Measurements from ENCODE around the gene CLEC4E.
"Not testable (repeated sequence)": the region's sequence is repeated elsewhere in the genome, so short reads cannot be mapped to it uniquely, and the experiment has no call there.

The CLEC4E gene

GRCh38 chr12:8546591-8546990 is 5.9 kb upstream of the CLEC4E start:
- Mint-ChIP-seq H3K4me1 (no peaks in the 10 kb centered on the region), H3K9me3 (no peaks in the 10 kb centered on the region), H3K4me3 (no peak overlapping the region), H3K27ac (no peak overlapping the region), H3K27me3 (ENCODE audit: low read depth) (peaks cover 3% of the 10 kb centered on the region), H3K36me3 (ENCODE audit: low read depth) (no peaks in the 10 kb centered on the region)
- TF ChIP-seq CTCF (IDR thresholded peaks at IDR 0.05; ENCODE audit: unreplicated experiment in 3 of 3), result no peak

DNA sequence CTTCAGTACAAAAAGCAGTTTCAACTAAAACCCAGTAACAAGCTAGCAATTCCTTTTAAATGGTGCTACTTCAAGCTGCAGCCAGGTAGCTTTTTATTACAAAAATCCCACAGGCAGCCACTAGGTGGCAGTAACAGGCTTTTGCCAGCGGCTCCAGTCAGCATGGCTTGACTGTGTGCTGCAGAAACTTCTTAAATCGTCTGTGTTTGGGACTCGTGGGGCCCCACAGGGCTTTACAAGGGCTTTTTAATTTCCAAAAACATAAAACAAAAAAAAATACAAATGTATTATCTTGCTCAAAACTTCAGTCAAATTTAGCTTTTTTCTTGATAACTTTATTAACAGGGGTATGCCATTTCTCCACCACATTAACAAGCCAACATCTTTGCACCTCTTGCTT is 3.6 kb upstream of the CLEC4E start:
- Mint-ChIP-seq H3K4me1 (no peaks in the 10 kb centered on the region), H3K9me3 (no peaks in the 10 kb centered on the region), H3K36me3 (ENCODE audit: low read depth) (no peaks in the 10 kb centered on the region), H3K27ac (no peak overlapping the region), H3K27me3 (ENCODE audit: low read depth) (peaks cover 13% of the 10 kb centered on the region), H3K4me3 (no peak overlapping the region)
- TF ChIP-seq CTCF (IDR thresholded peaks at IDR 0.05; ENCODE audit: unreplicated experiment in 3 of 3), result peak; percentile 94 to 95 (median 95)

- H3K4me1 Mint-ChIP-seq, result no peaks in the 10 kb centered on the region
Measured at GRCh38 chr12:8541562-8541961, 857 bp upstream of the CLEC4E start.

DNA sequence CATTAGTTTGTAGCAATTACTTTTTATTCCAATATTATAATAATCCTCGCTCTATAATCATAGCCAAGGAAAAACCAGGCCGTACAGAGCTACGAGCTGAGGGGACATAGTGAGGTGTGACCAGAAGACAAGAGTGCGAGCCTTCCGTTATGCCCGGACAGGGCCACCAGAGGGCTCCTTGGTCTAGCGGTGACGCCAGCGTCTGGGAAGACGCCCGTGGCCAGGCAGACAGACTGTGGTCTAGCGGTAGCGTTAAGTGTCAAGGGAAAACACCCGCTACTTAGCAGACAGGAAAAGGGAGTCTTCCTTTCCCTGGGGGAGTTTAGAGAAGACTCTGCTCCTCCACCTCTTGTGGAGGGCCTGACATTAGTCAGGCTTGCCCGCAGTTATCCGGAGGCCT is 2.9 kb downstream of the CLEC4E start:
- H3K4me3 Mint-ChIP-seq; H3K27ac Mint-ChIP-seq; H3K4me1 Mint-ChIP-seq; H3K9me3 Mint-ChIP-seq; H3K36me3 Mint-ChIP-seq (ENCODE audit: low read depth): not testable (repeated sequence)
- peaks cover 13% of the 10 kb centered on the region for H3K27me3 Mint-ChIP-seq (ENCODE audit: low read depth)

More at GRCh38 chr12:8541562-8541961, 857 bp upstream of the CLEC4E start:
- H3K27ac Mint-ChIP-seq, result no peak overlapping the region
- no peaks in the 10 kb centered on the region for H3K36me3 Mint-ChIP-seq (ENCODE audit: low read depth)
- H3K9me3 Mint-ChIP-seq, result no peaks in the 10 kb centered on the region
- no peak overlapping the region for H3K4me3 Mint-ChIP-seq
- H3K27me3 Mint-ChIP-seq (ENCODE audit: low read depth), result peaks cover 13% of the 10 kb centered on the region
- TF ChIP-seq CTCF (IDR thresholded peaks at IDR 0.05; ENCODE audit: unreplicated experiment in 3 of 3), result no peak

- no peak for TF ChIP-seq CTCF (IDR thresholded peaks at IDR 0.05; ENCODE audit: unreplicated experiment in 3 of 3)
- no peaks in the 10 kb centered on the region for H3K36me3 Mint-ChIP-seq (ENCODE audit: low read depth)
- no peaks in the 10 kb centered on the region for H3K9me3 Mint-ChIP-seq
- H3K27ac Mint-ChIP-seq, result no peak overlapping the region
- no peaks in the 10 kb centered on the region for H3K27me3 Mint-ChIP-seq (ENCODE audit: low read depth)
- no peaks in the 10 kb centered on the region for H3K4me1 Mint-ChIP-seq
- H3K4me3 Mint-ChIP-seq, result no peak overlapping the region
Measured at GRCh38 chr12:8532045-8532444, 8.7 kb downstream of the CLEC4E start.

DNA sequence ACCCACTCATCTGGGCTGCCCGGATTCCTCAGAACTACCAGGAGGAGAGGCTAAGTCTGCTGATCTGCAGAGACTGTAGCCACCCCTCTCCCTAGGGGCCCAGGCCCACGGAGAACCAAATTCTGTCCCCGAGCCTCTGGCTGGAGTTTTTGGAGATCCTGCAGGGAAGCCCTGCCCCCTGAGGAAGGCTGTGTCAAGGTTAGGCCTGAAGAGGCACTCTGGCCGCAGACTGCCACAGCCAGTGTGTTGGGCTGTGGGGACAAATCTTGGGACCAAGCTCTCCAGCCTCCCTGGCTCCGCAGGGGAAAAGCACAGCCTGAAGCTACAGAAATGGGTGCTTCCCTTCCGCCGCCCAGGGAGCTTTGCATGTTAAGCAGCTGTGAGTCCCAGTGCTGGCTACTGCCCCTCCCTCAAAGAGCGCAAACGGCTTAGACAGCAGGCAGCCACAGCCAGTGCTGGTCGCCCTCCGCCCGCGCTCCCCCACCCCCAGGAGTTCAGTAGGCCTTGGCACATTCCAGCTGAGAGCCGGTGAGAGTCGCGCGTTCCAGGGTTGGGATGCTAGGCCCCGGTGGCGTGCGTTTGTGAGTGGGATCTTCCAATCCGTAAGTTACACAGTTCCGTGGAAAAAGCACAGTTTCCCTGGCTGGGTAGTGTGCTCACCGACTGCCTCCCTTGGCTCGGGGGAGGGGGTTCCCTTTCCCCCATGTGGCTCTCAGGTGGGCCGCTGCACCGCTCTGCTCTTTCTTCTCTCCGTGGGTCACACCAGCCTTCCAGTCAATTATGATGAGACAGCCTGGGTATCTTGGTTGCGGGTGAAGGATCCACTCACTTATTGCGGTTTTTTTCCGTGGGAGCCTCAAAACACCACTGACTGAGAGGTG is 13.2 kb downstream of the CLEC4E start:
- TF ChIP-seq CTCF (IDR thresholded peaks at IDR 0.05; ENCODE audit: unreplicated experiment in 3 of 3), result no peak
- no peak overlapping the region for H3K27ac Mint-ChIP-seq
- no peak overlapping the region for H3K4me3 Mint-ChIP-seq
- H3K9me3 Mint-ChIP-seq, result peaks cover 30% of the 10 kb centered on the region
- H3K27me3 Mint-ChIP-seq (ENCODE audit: low read depth), result no peaks in the 10 kb centered on the region
- H3K4me1 Mint-ChIP-seq, result no peaks in the 10 kb centered on the region
- H3K36me3 Mint-ChIP-seq (ENCODE audit: low read depth), result no peaks in the 10 kb centered on the region

All from nephron (organoid).